WTC11 (cell line): ENCODE results near the gene FAM89B. TPM values are rescaled to one million over a fixed set of nuclear protein-coding genes. Genes with fewer than 3 reads are reported as not detected.

Source experiments
- ATAC-seq: fragments of 200-7000 bp; cut with Tn5 transposase; 2 replicates; pipeline ENCODE4 v1.10.0; 2021; ENCODE audit warnings: mild to moderate bottlenecking, moderate library complexity
- CTCF ChIA-PET: fragments of 300-600 bp; sonication (Branson Sonifier 250); formaldehyde crosslinking; loops from one replicate; lab custom pipeline; 2021; ENCODE audit warnings: antibody characterized with exemption; lab: Charles Lee
- POLR2A ChIA-PET: fragments of 350-600 bp; sonication (Branson Sonifier 250); formaldehyde crosslinking; loops from one replicate; lab custom pipeline; 2021; ENCODE audit warnings: antibody characterized with exemption; lab: Charles Lee
- DNase-seq: peaks from one replicate; pipeline ENCODE4 v3.0.0; 2021; ENCODE audit warnings: low spot score
- H3K27ac Mint-ChIP-seq: 2 replicates; pipeline ENCODE4 v1.8.0; 2021; ENCODE audit warnings: mixed read lengths
- H3K27me3 Mint-ChIP-seq: 2 replicates; pipeline ENCODE4 v1.8.0; 2021; ENCODE audit warnings: low read depth, mild to moderate bottlenecking, moderate library complexity, mixed read lengths
- H3K36me3 Mint-ChIP-seq: 2 replicates; pipeline ENCODE4 v1.8.0; 2021; ENCODE audit warnings: mixed read lengths
- H3K4me1 Mint-ChIP-seq: 2 replicates; pipeline ENCODE4 v1.8.0; 2022; ENCODE audit warnings: mixed read lengths
- H3K4me3 Mint-ChIP-seq: 2 replicates; pipeline ENCODE4 v1.8.0; 2021; ENCODE audit warnings: mild to moderate bottlenecking, moderate library complexity, mixed read lengths
- H3K9me3 Mint-ChIP-seq: 2 replicates; pipeline ENCODE4 v1.8.0; 2021; ENCODE audit warnings: mixed read lengths
- ESRRA ChIP-seq: sonication (generic); formaldehyde crosslinking; IDR thresholded peaks from 2 replicates; pipeline ENCODE4 v1.8.1; 2022; ENCODE audit warnings: mild to moderate bottlenecking, missing genetic modification reagents, borderline replicate concordance
- GABPB1 ChIP-seq: sonication (generic); formaldehyde crosslinking; IDR thresholded peaks from 2 replicates; pipeline ENCODE4 v1.8.1; 2023; ENCODE audit warnings: mild to moderate bottlenecking, missing genetic modification reagents
- JAZF1 ChIP-seq: fragments of 250-450 bp; sonication (Bioruptor Pico); IDR thresholded peaks from 2 replicates; pipeline ENCODE4 v1.9.0; 2021; ENCODE audit warnings: moderate library complexity, mild to moderate bottlenecking, inconsistent platforms
- NR2C2 ChIP-seq: sonication (generic); formaldehyde crosslinking; IDR thresholded peaks from 2 replicates; pipeline ENCODE4 v1.8.0; 2022; ENCODE audit warnings: mild to moderate bottlenecking, missing genetic modification reagents
- PRRX2 ChIP-seq: fragments of 250-450 bp; sonication (Bioruptor Pico); IDR thresholded peaks from 2 replicates; pipeline ENCODE4 v1.8.0; 2021; ENCODE audit warnings: mild to moderate bottlenecking
- RORB ChIP-seq: fragments of 250-450 bp; sonication (Bioruptor Pico); IDR thresholded peaks from 2 replicates; pipeline ENCODE4 v1.9.0; 2021; ENCODE audit warnings: mild to moderate bottlenecking
- TCF7 ChIP-seq: sonication (generic); formaldehyde crosslinking; IDR thresholded peaks from 2 replicates; pipeline ENCODE4 v1.8.0; 2022; ENCODE audit warnings: mild to moderate bottlenecking, low read depth, missing genetic modification reagents, moderate library complexity
- ZNF219 ChIP-seq: sonication (generic); formaldehyde crosslinking; IDR thresholded peaks from 2 replicates; pipeline ENCODE4 v1.8.0; 2023; ENCODE audit warnings: missing genetic modification reagents, mild to moderate bottlenecking, borderline replicate concordance
- ZNF232 ChIP-seq: sonication (generic); formaldehyde crosslinking; IDR thresholded peaks from 2 replicates; pipeline ENCODE4 v1.8.0; 2022; ENCODE audit warnings: mild to moderate bottlenecking, missing genetic modification reagents
- ZNF396 ChIP-seq: fragments of 250-450 bp; sonication (Bioruptor Pico); IDR thresholded peaks from 2 replicates; pipeline ENCODE4 v1.8.0; 2021; ENCODE audit warnings: mild to moderate bottlenecking, moderate library complexity, borderline replicate concordance
- ZNF423 ChIP-seq: fragments of 250-450 bp; sonication (Bioruptor Pico); IDR thresholded peaks from 2 replicates; pipeline ENCODE4 v2.1.2; 2022; ENCODE audit warnings: mild to moderate bottlenecking, moderate library complexity
- total RNA-seq: library from RNA; stranded (reverse); gene quantifications from 3 replicates; pipeline ENCODE4 v1.2.3, GENCODE V29; 2021
- TF ChIP-seq, protein P1 (sequence below): sonication (generic); formaldehyde crosslinking; IDR thresholded peaks from 2 replicates; pipeline ENCODE4 v1.8.1; 2022; ENCODE audit warnings: mild to moderate bottlenecking, missing genetic modification reagents, moderate library complexity, borderline replicate concordance
- TF ChIP-seq, protein P2 (sequence below): fragments of 250-450 bp; sonication (Bioruptor Pico); IDR thresholded peaks from 2 replicates; pipeline ENCODE4 v1.9.0; 2021; ENCODE audit warnings: mild to moderate bottlenecking
- TF ChIP-seq, protein P3 (sequence below): sonication (generic); formaldehyde crosslinking; IDR thresholded peaks from 2 replicates; pipeline ENCODE4 v1.8.1; 2023; ENCODE audit warnings: mild to moderate bottlenecking, missing genetic modification reagents, moderate library complexity
- TF ChIP-seq, protein P4 (sequence below): sonication (generic); formaldehyde crosslinking; conservative IDR thresholded peaks from 2 replicates; pipeline ENCODE4 v1.8.1; 2023; ENCODE audit warnings: mild to moderate bottlenecking, low read depth, missing genetic modification reagents, moderate library complexity
- TF ChIP-seq, protein P5 (sequence below): fragments of 250-450 bp; sonication (Bioruptor Pico); IDR thresholded peaks from 2 replicates; pipeline ENCODE4 v1.8.0; 2021; ENCODE audit warnings: mild to moderate bottlenecking
- TF ChIP-seq, protein P6 (sequence below): sonication (generic); formaldehyde crosslinking; IDR thresholded peaks from 2 replicates; pipeline ENCODE4 v1.8.0; 2023; ENCODE audit warnings: missing genetic modification reagents
- TF ChIP-seq, protein P7 (sequence below): sonication (generic); formaldehyde crosslinking; IDR thresholded peaks from 2 replicates; pipeline ENCODE4 v1.8.0; 2022; ENCODE audit warnings: mild to moderate bottlenecking, missing genetic modification reagents

Gene FAM89B
- total RNA-seq, 1 experiment from 2014 or later: 13.3 TPM

DNA sequence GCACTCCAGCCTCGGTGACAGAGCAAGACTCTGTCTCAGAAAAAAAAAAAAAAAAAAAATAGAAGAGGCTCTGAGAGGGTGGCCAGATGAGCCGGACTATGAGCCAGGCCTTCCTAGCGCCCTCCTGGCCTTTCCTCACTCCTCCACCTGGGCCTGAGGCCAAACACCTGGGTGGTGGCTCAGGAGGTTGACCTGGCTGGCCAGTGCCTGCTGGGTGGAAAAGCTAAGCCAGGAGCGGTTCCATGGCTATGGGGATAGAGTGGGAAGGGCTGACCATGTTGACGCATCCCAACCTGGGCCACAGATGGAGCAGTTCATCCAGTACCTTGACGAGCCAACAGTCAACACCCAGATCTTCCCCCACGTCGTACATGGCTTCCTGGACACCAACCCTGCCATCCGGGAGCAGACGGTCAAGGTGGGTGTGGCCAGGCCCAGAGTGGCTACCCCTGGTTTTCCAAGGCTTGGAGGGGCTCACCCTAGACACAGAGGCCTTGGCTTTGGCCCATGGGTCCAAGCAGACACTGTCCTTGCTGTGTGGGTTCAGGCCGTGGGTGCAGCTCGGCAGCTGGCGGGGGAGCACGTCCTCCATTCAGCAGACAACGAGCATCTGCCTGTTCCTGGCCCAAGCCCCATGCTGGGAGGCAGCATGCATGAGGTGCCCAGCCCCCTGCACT, 39.8 kb upstream of the FAM89B start:
- Mint-ChIP-seq H3K9me3 (no peaks in the 10 kb centered on the region), H3K27me3 (0 out of 2 replicates have a peak, but pooled peaks cover under 1% of the 10 kb centered on the region), H3K36me3 (peaks cover 22% of the 10 kb centered on the region), H3K4me1 (no peaks in the 10 kb centered on the region), H3K4me3 (no peak overlapping the region), H3K27ac (no peak overlapping the region)
- CTCF ChIA-PET: interaction anchor here (0.9 kb wide), 1 partner anchor 53 kb away, joined by 3 read pairs; no protein-coding TSS in a partner anchor
- TF ChIP-seq, protein P1, sequence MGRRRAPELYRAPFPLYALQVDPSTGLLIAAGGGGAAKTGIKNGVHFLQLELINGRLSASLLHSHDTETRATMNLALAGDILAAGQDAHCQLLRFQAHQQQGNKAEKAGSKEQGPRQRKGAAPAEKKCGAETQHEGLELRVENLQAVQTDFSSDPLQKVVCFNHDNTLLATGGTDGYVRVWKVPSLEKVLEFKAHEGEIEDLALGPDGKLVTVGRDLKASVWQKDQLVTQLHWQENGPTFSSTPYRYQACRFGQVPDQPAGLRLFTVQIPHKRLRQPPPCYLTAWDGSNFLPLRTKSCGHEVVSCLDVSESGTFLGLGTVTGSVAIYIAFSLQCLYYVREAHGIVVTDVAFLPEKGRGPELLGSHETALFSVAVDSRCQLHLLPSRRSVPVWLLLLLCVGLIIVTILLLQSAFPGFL (CRISPR knock-in tag): no peak
- no peak for TF ChIP-seq ESRRA (CRISPR knock-in tag)
- TF ChIP-seq, protein P2, sequence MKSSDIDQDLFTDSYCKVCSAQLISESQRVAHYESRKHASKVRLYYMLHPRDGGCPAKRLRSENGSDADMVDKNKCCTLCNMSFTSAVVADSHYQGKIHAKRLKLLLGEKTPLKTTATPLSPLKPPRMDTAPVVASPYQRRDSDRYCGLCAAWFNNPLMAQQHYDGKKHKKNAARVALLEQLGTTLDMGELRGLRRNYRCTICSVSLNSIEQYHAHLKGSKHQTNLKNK (CRISPR knock-in tag): no peak
- TF ChIP-seq, protein P3, sequence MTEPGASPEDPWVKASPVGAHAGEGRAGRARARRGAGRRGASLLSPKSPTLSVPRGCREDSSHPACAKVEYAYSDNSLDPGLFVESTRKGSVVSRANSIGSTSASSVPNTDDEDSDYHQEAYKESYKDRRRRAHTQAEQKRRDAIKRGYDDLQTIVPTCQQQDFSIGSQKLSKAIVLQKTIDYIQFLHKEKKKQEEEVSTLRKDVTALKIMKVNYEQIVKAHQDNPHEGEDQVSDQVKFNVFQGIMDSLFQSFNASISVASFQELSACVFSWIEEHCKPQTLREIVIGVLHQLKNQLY: no peak
- TF ChIP-seq ZNF232: no peak
- TF ChIP-seq PRRX2 (CRISPR knock-in tag): no peak
- TF ChIP-seq, protein P4, sequence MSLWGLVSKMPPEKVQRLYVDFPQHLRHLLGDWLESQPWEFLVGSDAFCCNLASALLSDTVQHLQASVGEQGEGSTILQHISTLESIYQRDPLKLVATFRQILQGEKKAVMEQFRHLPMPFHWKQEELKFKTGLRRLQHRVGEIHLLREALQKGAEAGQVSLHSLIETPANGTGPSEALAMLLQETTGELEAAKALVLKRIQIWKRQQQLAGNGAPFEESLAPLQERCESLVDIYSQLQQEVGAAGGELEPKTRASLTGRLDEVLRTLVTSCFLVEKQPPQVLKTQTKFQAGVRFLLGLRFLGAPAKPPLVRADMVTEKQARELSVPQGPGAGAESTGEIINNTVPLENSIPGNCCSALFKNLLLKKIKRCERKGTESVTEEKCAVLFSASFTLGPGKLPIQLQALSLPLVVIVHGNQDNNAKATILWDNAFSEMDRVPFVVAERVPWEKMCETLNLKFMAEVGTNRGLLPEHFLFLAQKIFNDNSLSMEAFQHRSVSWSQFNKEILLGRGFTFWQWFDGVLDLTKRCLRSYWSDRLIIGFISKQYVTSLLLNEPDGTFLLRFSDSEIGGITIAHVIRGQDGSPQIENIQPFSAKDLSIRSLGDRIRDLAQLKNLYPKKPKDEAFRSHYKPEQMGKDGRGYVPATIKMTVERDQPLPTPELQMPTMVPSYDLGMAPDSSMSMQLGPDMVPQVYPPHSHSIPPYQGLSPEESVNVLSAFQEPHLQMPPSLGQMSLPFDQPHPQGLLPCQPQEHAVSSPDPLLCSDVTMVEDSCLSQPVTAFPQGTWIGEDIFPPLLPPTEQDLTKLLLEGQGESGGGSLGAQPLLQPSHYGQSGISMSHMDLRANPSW (CRISPR knock-in tag): no peak
- TF ChIP-seq ZNF219 (CRISPR knock-in tag): no peak
- DNase-seq (no peak), ATAC-seq (no peak)
- POLR2A ChIA-PET: no interaction called here

DNA sequence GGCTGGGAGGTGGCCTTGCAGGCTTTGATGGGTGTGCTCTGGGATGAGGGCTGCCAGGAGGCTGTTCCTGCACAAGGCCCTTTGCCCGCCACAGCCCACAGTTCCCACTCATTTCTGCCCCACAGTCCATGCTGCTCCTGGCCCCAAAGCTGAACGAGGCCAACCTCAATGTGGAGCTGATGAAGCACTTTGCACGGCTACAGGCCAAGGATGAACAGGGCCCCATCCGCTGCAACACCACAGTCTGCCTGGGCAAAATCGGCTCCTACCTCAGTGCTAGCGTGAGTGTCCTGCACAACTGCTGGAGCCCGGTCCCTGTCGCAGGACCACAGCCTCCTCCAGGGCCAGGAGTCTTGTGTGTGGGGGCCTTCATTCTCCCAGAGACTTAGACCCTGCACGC, 37.2 kb upstream of the FAM89B start:
- H3K9me3 Mint-ChIP-seq: no peaks in the 10 kb centered on the region
- H3K27me3 Mint-ChIP-seq: peaks cover 16% of the 10 kb centered on the region
- POLR2A ChIA-PET: no interaction called here
- no peak overlapping the region for H3K4me3 Mint-ChIP-seq
- DNase-seq (no peak), ATAC-seq (no peak)
- no peak overlapping the region for H3K27ac Mint-ChIP-seq
- peaks cover 19% of the 10 kb centered on the region for H3K36me3 Mint-ChIP-seq
- CTCF ChIA-PET: no interaction called here
- H3K4me1 Mint-ChIP-seq: no peaks in the 10 kb centered on the region
- no peak for TF ChIP-seq ZNF232
- TF ChIP-seq GABPB1 (CRISPR knock-in tag): no peak
- TF ChIP-seq, protein P5, sequence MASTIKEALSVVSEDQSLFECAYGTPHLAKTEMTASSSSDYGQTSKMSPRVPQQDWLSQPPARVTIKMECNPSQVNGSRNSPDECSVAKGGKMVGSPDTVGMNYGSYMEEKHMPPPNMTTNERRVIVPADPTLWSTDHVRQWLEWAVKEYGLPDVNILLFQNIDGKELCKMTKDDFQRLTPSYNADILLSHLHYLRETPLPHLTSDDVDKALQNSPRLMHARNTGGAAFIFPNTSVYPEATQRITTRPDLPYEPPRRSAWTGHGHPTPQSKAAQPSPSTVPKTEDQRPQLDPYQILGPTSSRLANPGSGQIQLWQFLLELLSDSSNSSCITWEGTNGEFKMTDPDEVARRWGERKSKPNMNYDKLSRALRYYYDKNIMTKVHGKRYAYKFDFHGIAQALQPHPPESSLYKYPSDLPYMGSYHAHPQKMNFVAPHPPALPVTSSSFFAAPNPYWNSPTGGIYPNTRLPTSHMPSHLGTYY (CRISPR knock-in tag): no peak
- TF ChIP-seq, protein P6, sequence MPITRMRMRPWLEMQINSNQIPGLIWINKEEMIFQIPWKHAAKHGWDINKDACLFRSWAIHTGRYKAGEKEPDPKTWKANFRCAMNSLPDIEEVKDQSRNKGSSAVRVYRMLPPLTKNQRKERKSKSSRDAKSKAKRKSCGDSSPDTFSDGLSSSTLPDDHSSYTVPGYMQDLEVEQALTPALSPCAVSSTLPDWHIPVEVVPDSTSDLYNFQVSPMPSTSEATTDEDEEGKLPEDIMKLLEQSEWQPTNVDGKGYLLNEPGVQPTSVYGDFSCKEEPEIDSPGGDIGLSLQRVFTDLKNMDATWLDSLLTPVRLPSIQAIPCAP: no peak
- TF ChIP-seq, protein P7, sequence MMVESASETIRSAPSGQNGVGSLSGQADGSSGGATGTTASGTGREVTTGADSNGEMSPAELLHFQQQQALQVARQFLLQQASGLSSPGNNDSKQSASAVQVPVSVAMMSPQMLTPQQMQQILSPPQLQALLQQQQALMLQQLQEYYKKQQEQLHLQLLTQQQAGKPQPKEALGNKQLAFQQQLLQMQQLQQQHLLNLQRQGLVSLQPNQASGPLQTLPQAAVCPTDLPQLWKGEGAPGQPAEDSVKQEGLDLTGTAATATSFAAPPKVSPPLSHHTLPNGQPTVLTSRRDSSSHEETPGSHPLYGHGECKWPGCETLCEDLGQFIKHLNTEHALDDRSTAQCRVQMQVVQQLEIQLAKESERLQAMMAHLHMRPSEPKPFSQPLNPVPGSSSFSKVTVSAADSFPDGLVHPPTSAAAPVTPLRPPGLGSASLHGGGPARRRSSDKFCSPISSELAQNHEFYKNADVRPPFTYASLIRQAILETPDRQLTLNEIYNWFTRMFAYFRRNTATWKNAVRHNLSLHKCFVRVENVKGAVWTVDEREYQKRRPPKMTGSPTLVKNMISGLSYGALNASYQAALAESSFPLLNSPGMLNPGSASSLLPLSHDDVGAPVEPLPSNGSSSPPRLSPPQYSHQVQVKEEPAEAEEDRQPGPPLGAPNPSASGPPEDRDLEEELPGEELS: no peak
- TF ChIP-seq NR2C2: no peak
- no peak for TF ChIP-seq JAZF1 (CRISPR knock-in tag)
- no peak for TF ChIP-seq ZNF423 (CRISPR knock-in tag)
- TF ChIP-seq ZNF396 (CRISPR knock-in tag): no peak
- no peak for TF ChIP-seq RORB (CRISPR knock-in tag)
- no peak for TF ChIP-seq TCF7
